ENCODE results near the gene BORCS6. TPM values are rescaled to one million over a fixed set of nuclear protein-coding genes. Genes with fewer than 3 reads are reported as not detected.

Gene BORCS6
- total RNA-seq, 1 donor, result 3.8 TPM

- TF ChIP-seq, protein P1, sequence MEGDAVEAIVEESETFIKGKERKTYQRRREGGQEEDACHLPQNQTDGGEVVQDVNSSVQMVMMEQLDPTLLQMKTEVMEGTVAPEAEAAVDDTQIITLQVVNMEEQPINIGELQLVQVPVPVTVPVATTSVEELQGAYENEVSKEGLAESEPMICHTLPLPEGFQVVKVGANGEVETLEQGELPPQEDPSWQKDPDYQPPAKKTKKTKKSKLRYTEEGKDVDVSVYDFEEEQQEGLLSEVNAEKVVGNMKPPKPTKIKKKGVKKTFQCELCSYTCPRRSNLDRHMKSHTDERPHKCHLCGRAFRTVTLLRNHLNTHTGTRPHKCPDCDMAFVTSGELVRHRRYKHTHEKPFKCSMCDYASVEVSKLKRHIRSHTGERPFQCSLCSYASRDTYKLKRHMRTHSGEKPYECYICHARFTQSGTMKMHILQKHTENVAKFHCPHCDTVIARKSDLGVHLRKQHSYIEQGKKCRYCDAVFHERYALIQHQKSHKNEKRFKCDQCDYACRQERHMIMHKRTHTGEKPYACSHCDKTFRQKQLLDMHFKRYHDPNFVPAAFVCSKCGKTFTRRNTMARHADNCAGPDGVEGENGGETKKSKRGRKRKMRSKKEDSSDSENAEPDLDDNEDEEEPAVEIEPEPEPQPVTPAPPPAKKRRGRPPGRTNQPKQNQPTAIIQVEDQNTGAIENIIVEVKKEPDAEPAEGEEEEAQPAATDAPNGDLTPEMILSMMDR (IDR thresholded peaks at IDR 0.05; ENCODE audit: insufficient read depth, low read length), result no peak
- no peak for DNase-seq (ENCODE audit: low read depth)
- no peak overlapping the region for H3K4me3 ChIP-seq (ENCODE audit: low read depth, low read length)
These were observed 22.5 kb downstream of the BORCS6 start for GRCh38 chr17:8167526-8167925.

GRCh38 chr17:8166731-8167130 lies 23.2 kb downstream of the BORCS6 start:
- TF ChIP-seq, protein P1 (IDR thresholded peaks at IDR 0.05; ENCODE audit: insufficient read depth, low read length), result no peak

GRCh38 chr17:8164815-8165131 lies 25.2 kb downstream of the BORCS6 start:
- no peak for DNase-seq (ENCODE audit: low read depth)
- TF ChIP-seq, protein P1 (IDR thresholded peaks at IDR 0.05; ENCODE audit: insufficient read depth, low read length), result no peak
- H3K4me3 ChIP-seq (ENCODE audit: low read depth, low read length), result no peak overlapping the region

More at GRCh38 chr17:8166731-8167130, 23.2 kb downstream of the BORCS6 start:
- DNase-seq (ENCODE audit: low read depth), result no peak
- no peak overlapping the region for H3K4me3 ChIP-seq (ENCODE audit: low read depth, low read length)

DNA sequence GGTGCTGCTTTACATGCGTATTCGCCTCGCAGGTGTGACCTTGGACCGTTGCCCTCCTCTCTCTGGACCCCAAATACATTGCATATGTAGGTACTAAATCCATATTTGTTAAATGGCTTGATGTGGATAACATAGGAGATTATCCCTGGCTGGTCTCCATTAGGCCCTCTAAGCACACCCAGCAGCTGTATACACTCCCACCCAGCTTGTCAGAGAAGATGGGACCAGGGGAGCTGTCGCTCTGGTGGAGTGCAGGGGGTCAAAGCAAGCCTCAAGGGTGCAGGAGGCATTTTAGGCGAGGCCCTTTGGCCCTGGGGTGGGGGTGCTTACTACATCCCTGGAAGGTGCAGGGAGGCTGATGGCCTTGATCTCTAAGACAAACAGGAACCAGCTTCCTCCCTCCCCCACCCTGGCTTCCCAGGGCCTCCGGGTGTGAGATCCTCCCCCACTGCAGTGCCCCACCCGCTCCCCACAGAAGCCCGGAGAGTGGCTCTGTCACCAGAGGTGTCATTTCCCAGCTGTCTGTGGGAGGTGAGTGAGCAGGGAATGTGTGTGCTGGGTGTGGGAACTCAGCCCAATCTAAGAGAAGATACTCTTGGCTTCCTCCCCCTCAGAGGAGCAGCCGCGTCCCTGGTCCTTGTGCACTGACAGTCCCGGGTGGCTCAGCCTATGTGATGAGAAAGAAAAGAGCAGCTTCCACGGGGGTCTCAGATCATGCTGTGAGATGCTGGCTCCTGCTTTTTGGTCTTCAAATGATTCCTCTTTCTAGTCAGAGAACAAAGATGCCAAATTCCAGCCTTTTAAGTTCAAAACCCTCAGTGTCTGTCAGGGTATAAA lies 25.8 kb downstream of the BORCS6 start:
- peak; percentile 22 for DNase-seq (ENCODE audit: low read depth)
- no peak overlapping the region for H3K4me3 ChIP-seq (ENCODE audit: low read depth, low read length)
- TF ChIP-seq, protein P1 (IDR thresholded peaks at IDR 0.05; ENCODE audit: insufficient read depth, low read length), result no peak

GRCh38 chr17:8162997-8163977 lies 26.7 kb downstream of the BORCS6 start:
- no peak for DNase-seq (ENCODE audit: low read depth)
- H3K4me3 ChIP-seq (ENCODE audit: low read depth, low read length), result peak overlapping the region; percentile 92

More at GRCh38 chr17:8162997-8163977, 26.7 kb downstream of the BORCS6 start:
- TF ChIP-seq, protein P1 (IDR thresholded peaks at IDR 0.05; ENCODE audit: insufficient read depth, low read length), result no peak
